HG02852 (cell line): ENCODE measurements around the gene DSCAM.
"Not testable (repeated sequence)": the region's sequence is repeated elsewhere in the genome, so short reads cannot be mapped to it uniquely, and the experiment has no call there.

Experiments
- ATAC-seq: cut with Tn5 transposase; IDR thresholded peaks from one replicate; pipeline ENCODE4 v1.9.1; 2021; ENCODE audit warnings: mild to moderate bottlenecking, moderate library complexity; ENCODE audit not compliant: unreplicated experiment

The DSCAM gene

DNA sequence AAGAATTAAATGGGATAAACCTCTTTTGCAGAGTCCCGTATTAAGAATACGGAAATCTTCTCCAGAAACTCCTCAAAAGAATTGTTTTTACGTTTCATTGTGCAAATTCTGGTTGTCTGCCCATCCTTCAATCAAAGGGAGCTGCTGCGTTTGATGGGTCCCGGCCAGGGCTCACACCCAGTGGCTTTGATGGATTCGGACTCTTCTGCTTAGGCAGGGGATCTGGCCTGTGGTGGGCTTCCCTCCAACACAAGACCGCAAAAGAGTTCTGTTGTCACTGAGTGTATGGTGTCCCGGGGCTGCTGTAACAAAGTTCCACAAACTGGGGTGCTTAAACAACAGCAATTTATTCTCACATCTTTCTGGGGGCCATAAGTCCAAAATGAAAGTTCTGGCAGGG, 577.7 kb downstream of the DSCAM start:
- ATAC-seq = no peak

DNA sequence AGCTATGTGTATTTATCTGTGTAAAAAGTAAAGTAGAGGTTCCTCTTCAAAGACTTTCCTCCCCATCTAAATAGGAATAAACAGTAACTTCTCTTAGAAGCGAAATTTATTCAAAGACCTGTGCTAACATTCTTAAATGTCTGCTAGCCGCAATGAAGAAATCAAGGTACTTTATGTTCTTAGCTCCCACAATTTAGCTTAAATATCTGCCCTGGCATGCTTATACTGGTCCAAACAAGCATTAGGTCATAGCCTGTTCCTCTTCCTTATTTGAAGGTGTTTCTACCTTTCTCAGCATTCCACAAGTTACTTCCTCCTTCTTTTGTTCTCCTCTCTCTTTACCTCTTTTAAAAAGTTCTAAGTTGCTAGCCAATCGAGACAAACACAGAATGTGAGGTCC, 588.5 kb downstream of the DSCAM start:
- ATAC-seq = not testable (repeated sequence)

DNA sequence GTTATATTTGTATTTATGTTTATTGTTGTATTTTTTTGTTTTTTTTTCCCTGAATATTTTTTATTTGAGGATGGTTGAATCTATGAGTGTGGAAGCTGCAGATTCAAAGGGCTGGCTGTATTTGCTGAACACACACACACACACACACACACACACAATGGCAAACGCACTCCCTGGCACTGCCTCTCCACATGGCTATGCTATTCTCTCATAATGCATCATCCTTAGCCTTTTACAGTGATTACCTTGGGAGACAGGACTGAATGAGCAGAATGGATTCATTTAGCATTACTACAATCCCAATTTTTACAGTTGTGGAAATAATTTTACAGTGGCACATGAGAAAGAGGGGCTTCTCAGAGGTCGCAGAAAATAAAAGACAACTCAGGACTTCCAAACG, 589.6 kb downstream of the DSCAM start:
- no peak for ATAC-seq

DNA sequence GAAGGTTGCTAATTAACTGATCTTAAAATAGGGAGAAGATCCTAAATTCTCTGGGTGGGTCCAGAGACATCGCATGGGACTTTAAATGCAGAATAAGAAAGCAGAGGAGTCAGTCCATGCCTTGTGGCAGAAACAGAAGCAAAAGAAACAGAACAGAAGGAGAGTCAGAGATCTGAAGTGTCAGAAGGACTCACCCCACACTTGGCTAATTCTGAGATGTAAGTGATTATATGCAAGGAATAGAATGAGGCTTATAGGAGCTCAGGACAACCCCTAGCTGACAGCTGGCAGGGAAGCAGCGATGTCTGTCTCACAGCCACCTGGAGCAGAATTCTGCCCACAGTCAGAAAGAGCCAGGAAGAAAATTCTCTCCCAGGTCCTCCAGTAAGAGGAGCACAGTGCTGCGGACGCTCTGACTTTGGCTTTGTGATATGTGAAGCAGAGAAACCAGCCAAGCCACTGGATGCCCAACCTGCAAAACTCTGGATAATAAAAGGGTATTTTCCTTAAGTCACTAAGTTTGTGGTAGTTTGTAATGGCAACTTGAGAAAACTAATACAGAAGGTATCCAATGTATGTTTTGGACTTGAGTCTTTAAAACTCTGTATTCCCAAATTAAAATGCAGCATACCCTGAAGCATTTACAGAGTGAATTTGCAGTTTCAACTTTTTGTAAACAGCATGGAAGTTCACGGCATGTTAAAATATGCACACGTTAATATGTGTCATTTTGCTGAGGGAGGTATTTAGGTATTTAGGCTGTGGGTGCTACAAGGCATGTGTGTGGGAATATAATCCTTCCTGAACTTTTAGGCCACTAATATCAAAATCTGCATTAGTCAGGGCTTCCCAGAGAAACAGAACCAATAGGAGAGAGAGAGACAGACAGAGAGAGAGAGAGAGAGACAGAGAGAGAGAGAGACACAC, 591.2 kb downstream of the DSCAM start:
- no peak for ATAC-seq

DNA sequence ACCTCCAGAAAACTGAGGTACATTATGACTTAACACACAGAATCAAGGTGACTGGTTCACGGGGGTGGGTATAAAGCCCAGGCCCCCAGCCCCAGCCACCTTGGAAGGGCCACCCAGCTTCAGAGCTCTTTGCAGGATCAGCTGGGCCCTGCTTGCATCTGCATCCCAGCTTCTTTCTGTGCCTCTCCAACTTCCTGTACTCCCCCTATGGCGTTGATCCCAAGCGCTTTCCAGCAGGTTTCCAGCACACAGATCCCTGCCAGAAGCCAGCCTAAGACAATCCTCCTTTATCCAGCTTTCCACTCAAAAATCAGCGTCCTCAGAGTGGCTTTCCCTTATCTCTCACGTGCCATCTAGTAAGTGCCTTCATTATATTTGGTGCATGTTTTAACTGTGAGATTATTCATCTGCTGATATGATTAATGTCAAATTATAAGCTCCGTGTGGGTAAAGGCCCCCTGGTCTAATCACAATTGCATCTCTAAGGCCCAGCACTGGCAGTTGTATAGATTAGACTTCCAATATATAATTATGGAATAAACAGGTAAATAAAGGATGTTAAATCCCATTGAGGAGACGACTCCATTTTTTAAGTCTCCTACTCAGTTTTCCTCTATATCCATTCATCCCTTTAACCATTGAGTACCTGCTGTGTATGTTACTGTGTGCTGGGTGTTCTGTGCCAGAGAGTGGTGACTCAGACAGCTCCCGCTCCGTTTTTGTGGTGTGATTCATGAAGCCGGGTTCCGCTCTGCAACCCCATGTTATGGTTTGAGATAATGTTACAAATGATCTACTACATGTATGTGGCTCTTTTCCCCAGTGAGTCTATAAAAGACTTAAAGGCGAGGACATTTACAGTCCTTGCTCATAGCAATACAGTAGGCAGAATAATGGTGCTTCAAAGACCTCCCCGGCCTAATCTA, 592.2 kb downstream of the DSCAM start:
- no peak for ATAC-seq

DNA sequence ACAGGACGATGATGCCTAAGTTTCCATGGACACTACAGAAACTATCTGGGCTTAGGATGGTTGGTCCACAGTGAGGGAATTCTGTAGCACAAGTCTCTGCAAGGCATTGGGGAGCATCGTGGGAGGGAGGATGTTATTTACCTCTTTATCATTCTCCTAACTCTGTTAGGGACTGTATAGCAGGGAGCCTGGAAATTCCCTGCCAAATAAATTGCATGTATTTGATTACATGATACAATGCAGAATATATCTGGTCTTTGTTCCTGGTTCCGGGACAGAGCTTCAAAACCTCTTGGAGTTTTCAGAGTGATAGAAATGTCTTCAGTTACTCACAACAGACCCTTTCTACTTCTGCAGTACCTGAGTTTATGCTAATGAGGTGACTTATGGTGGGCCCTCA, 593.8 kb downstream of the DSCAM start:
- no peak for ATAC-seq

DNA sequence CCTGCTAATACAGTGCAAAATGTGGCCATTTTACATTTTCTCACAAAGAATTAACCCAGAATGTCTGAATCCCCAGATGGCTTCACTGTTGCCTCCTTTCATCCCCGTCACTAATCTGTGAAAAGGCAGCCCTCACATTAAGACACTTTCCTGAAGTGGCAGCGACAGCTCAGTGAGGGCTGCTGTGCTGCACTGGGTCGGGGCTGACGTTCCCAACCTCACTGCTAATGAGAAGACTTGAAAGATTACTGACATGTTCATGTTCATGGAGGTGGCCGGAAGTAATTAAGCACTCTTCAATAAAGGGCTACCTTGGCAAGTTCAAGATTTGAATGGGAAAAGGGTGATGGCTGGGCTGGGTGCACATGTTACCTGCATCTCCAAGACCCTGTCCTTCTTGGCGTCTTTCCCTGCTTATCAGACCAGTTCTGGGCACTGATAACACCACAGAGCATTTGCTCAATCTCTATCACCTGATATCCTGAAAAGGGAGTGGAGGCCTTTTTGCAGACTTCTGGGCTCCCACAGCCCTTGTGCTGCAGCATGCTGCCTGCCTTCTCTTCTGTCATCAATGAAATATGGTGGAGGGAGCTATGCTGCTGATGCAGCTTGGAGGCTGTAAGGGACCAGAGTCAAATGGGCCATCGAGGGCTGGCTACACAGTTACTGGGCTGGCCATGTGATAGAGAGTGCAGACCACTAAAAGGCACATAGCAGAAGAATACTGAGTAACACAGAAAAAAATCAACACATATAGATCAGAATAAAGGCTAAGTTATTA, 596.3 kb downstream of the DSCAM start:
- ATAC-seq = no peak

DNA sequence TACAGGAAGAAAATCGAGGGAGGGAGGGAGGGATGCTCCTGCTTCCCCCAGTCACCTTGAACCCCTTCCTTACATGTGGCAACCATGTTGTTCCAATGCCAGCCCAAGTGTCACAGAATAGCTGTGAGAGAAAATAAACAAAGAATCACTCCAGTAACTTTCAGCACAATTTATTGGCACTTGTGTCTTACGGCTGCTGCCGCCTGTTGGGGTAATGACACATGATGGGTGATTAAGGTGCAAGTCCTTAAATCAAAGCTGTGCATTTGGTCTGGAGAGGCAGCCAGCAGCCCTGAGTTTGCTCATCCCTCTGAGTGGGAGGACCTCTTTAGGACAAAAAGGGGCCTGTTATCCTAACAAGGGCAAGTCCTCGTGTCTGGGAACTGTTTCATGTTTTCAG, 602.0 kb downstream of the DSCAM start:
- no peak for ATAC-seq

DNA sequence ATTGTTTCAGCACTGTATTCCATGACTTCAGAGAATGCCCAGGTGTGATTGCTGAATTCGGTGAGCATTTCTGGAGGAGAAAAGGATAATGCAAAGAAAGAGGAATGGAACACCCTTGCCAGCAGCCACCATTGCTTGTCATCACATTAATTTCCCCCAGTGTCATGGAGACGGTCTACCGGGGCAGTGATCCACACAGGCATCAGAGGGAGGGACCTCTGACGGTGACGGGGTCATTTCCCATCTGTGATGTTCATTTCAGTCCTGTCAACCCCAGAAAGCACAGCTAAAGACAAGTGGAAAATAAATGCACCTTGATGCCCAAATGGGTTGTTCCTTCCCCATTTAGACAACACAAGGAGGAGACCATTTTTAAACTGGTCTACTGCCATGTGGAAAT, 603.3 kb downstream of the DSCAM start:
- no peak for ATAC-seq

DNA sequence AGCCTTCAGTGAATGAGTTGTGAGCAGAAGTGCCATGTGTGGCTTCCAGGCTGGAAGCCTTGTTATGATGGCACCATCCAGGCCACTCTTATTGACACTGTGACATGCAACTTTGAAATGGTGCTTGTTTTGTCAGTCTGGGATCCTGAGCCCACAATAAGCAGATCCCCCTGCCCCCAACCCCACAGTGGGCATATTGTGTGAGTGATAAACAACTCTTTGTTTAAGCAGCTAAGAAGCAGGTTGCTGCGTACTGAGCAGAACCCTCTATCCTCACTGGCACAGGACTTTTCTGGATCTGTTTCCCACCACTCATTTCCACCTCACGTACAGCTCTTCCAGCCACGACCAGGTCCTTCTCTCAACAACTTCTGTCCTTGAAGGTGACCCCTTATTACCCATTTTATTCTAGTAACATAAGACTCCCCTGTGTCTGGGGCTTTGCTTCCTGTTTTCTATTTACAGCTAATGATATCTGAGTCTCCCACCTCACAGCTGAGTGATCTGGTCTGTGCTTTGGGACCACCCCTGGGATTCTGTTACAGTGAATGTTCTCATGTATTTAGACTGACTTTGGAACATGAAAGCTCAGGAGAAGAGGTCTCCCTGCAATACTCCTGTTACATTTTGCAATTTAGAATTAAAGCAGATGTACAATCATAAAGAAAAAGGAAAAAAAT, 604.2 kb downstream of the DSCAM start:
- ATAC-seq = no peak

DNA sequence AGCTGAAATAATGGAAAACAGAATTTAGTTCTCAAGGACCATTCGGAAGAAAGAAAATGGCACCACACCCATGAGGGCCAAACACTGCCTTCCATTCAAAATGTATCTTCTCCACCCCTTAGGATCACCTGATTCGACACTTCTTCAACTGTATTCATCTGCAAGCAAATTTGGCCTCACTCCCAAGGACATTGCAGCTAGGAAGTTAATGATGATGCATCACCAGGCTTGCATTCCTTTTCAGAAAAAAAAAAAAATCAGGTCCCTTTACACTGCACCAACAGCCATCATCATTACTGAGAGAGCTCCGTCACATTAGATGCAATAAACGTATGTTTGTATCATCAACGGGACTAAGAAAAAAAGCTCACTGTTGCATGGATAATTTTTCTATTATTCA, 611.4 kb downstream of the DSCAM start:
- ATAC-seq = no peak

DNA sequence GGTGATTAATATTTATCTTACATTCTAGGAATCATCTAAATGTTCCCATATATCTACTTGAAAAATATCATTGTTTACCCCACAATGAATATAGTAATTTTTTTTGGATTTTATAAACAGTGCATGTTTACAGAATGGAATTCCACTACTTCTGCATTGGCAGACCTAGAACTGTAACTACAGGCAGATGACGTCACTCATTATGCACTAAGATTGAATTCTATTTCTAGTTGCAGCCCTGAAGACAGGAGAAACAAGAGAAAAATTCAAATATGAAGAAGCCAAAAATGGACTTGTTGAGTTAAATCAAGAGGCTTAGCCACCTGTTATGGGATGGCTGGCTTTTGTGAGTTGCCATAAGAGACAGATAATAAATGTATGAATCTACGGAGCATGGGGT, 615.0 kb downstream of the DSCAM start:
- ATAC-seq = no peak

DNA sequence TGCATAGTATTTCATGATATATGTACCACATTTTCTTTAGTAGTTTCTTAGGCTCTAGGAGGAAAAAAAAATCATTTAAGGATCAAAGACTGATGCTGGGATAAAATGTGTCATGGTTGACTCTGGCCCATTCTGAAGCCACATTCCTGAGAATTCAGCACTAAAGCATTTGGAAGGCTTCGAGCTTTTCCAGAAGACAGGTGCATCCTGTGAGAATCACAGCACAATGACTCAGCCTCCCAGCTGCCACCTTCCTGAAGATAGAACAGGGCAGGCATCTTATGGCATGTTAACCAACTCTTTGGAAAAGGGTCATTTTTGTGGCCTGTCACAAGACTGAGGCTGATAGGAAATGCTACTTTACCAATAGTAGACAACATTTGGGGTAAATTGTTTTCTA, 619.9 kb downstream of the DSCAM start:
- no peak for ATAC-seq

DNA sequence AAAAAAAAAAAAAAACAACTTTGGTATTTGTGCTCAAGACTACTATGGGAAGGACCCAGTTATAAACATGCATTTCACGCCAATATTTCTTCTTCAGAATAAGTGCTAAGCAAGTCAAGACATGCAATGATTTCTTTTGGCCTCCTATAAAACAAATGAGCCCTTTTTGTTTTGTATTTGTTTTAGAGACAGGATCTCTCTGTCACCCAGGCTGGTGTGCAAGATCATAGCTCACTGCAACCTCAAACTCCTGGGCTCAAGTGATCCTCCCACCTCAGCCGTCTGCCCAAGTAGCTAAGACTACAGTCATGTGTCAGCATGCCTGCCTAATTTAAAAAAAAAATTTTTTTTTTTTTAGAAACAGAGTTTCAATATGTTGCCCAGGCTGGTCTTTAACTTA, 631.0 kb downstream of the DSCAM start:
- no peak for ATAC-seq

DNA sequence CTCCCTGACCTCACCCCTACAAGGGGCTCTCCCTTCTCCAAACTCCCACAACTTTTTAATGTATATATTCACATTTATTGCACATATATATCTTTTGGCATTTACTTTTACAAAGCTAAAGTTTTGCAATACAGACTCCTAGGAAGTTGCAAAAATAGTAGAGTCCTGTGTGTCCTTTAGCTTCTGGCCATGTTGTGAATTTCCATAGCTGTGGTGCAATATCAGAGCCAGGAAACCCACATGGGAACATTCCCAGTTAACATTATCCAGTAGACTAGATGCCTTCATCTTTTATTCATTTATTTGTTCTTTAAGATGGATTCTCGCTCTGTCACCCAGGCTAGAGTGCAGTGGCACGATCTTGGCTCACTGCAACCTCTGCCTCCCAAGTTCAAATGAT, 636.7 kb downstream of the DSCAM start:
- no peak for ATAC-seq

DNA sequence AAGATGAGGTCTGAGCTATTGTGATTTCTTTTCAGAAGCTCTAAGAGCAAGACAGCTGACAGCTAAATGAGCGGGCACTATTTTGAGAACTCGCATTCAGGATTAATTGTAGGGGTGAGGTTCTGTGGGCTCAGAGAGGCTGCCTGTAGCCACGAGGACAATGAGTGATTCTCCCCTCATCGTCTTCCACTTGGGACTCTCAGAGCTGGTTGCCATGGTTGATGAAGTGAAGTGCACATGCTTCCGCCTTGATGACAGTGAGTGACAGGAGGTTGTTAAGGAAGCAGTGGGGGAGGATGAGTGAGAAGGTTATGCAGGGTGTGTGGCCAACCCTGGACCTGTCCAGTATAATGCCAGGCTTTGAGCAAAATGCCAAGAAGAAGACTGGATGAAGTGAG, 638.0 kb downstream of the DSCAM start:
- ATAC-seq = no peak

DNA sequence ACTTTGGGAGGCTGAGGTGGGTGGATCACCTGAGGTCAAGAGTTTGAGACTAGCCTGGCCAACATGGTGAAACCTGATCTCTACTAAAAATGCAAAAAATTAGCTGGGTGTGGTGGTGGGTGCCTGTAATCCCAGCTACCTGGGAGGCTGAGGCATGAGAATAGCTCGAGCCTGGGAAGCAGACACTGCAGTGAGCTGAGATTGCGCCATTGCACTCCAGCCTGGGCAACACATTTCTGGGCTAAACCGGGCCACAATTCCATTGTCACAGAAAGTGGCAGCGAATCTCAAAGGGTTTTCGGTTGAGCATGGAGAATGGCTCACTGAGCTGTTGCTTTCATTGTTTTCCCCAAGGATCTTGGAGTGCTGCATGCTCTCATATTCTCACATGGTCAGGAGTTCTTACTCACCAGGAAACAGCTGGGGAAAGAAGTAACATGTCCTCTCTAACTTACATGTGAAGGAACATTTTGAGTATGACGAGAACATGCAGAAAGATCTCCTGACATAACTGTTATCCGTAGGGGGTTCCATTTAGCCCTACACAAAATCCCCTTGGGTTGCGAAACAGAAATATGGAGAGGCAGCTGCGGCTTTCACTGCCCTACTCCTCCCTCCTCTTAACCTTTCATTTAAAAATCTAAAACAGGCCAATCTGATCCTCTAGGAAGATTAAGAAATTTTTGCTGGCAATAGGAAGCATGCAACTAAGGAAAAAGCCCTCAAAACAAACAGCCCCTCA, 638.6 kb downstream of the DSCAM start:
- no peak for ATAC-seq

DNA sequence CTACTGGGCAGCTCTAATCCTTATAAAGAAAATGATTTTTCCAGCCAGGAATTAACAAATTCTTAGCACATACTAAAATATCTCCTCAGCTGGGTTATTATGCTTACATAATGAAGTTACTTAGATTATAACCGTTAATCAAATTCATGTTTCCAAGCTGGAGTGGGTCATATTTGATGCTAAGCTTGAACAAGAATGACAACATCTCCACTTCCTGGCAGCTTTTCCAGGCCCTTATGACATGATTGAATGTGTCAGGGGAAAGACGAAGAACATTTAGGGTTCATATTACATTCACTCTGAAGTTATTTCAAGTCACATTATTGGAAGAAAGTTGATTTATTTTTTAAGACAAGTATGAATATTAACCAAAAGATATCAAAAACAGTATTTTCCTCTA, 646.0 kb downstream of the DSCAM start:
- ATAC-seq = no peak

DNA sequence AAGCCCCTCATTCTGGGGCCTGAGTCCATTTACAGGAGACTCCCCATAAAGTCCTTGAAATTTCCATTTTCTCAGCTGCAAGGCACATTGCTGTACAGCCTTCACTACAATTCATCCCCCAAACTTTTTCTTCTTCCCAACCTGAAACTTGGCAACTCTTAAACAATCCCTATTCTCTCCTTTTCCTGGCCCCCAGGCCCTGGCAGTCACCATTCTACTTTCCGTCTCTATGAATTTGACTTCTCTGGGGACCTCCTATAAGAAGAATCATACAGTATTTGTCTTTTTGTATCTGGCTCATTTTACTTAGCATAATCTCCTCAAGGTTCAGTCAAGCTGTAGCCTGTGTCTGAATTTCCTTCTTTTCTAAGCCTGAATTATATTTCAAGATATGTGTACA, 646.8 kb downstream of the DSCAM start:
- ATAC-seq = no peak
